ENCODE data around the gene AUH.

DNA sequence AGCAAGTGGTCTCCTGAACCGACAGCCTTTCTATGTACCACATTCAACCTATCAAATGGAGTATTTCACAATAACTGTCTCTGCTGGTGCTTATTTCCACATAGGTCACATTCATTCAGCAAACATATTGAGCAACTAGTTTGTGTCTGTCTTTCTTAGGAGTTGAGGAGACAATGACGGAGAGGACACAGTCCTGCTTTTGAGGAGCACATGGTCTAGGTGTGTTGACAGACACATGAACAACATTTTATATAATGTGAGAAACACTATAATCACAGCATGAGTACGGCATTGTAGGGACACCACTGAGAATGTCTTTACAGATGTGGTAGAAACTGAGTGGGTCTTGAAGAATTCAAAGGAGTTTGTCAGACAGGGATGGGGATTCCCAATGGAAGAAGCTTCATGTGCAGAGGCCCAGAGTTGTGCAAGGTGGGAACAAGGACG lies 33.4 kb upstream of the AUH start:
- no peak for TF ChIP-seq CEBPB (IDR thresholded peaks at IDR 0.05)
- no peak for TF ChIP-seq NFIC (IDR thresholded peaks at IDR 0.05)
- TF ChIP-seq MAX (IDR thresholded peaks at IDR 0.05): no peak
- TF ChIP-seq TAF1 (IDR thresholded peaks at IDR 0.05; ENCODE audit: low read depth): no peak
- TF ChIP-seq EP300 (IDR thresholded peaks at IDR 0.05; ENCODE audit: borderline replicate concordance): no peak
- TF ChIP-seq, protein P1, sequence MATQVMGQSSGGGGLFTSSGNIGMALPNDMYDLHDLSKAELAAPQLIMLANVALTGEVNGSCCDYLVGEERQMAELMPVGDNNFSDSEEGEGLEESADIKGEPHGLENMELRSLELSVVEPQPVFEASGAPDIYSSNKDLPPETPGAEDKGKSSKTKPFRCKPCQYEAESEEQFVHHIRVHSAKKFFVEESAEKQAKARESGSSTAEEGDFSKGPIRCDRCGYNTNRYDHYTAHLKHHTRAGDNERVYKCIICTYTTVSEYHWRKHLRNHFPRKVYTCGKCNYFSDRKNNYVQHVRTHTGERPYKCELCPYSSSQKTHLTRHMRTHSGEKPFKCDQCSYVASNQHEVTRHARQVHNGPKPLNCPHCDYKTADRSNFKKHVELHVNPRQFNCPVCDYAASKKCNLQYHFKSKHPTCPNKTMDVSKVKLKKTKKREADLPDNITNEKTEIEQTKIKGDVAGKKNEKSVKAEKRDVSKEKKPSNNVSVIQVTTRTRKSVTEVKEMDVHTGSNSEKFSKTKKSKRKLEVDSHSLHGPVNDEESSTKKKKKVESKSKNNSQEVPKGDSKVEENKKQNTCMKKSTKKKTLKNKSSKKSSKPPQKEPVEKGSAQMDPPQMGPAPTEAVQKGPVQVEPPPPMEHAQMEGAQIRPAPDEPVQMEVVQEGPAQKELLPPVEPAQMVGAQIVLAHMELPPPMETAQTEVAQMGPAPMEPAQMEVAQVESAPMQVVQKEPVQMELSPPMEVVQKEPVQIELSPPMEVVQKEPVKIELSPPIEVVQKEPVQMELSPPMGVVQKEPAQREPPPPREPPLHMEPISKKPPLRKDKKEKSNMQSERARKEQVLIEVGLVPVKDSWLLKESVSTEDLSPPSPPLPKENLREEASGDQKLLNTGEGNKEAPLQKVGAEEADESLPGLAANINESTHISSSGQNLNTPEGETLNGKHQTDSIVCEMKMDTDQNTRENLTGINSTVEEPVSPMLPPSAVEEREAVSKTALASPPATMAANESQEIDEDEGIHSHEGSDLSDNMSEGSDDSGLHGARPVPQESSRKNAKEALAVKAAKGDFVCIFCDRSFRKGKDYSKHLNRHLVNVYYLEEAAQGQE (IDR thresholded peaks at IDR 0.05; ENCODE audit: low read depth): no peak

All from Ishikawa (cell line).